GM18498 (cell line): ENCODE results near the gene MOB3B.
A peak's percentile ranks its signal among the peaks of the same experiment; 100 is the strongest.
"Not testable (repeated sequence)": the region's sequence is repeated elsewhere in the genome, so short reads cannot be mapped to it uniquely, and the experiment has no call there.

Source experiments
- ATAC-seq: cut with Tn5 transposase; IDR thresholded peaks from one replicate; pipeline ENCODE4 v1.9.1; 2021; ENCODE audit warnings: mild to moderate bottlenecking, moderate library complexity; ENCODE audit not compliant: unreplicated experiment

MOB3B gene

GRCh38 chr9:27426511-27427271 lies 102.9 kb downstream of the MOB3B start:
- no peak for ATAC-seq

- peak; percentile 50 for ATAC-seq
These were observed 103.6 kb downstream of the MOB3B start for GRCh38 chr9:27425827-27426510.

DNA sequence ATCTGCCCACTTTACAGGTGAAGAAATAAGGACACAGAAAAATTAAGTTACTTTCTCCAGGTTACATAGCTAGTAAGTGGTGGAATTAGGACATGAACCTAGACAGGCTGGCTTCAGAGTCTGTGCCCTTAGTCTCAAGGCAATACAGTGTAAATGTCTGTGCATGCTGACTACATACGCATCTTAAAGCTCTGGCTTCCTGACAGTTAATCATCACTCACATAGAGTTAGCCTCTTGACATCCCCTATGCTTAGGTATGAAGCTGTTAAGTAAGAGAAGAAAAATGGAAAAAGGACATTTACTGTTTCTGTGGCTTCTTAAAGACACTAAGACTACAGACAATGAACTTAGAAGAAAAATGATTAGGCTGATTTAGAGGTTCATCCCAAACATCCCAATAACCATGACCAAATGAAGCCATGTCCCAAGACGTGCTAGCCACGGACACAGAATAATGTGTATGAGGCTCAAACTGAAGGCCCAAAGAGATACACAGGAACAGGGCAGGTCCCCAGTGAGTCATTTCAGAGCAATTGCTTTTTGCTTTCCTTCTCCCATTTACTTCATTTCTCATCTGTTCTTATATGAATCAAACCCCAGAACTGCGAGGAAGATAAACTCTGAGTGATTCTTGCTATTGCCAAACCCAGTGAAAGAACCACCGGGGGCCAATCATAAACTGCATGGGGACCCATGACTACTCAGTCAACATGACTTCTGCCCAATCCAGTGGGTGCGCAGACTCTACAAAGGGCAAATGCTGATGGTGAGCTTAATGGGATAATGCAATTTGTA lies 105.5 kb downstream of the MOB3B start:
- ATAC-seq = no peak

DNA sequence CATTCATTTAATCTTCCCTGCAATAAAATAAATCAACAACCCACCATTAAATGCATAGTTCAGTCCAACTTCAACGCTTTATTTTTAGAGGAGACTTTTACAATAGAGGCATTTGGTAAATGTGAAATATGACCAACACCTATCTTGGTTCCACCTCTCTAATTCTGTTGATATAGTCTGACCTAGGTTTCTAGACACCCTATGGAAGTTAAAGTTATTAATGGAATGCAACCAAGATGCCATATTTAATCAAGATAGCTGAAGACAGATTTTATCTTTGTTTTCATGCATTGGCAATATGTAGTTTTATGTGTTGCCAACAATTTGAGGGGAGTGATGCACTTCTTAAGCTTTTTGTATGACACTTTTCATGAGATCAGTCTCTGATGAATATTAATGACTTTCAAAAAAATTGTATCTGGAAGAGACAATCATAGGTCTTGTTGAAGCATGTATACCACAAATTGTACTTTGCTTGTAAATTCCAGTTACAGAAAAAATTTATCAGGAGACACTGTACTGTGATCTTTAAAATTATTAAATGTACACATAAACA lies 107.3 kb downstream of the MOB3B start:
- no peak for ATAC-seq

DNA sequence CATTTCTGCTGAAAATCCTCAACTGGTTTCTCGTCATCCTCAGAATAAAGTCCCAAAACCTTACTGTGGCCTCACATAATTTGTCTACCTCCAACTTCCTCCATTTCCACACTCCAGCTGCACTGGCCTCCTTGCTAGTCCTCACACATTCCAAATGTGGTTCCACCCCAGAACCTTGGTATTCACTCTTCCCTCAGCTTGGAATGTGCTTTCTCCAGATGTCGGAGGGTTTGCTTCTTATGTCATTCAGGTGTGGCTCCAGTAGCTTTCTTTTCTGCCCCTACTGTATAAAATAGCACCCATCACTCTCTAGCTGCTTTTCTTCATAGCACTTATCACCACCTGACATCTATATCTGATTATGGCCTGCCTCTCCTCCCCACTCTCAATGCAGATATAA lies 108.0 kb downstream of the MOB3B start:
- no peak for ATAC-seq

- not testable (repeated sequence) for ATAC-seq
These were observed 110.1 kb downstream of the MOB3B start for GRCh38 chr9:27419558-27419957.

DNA sequence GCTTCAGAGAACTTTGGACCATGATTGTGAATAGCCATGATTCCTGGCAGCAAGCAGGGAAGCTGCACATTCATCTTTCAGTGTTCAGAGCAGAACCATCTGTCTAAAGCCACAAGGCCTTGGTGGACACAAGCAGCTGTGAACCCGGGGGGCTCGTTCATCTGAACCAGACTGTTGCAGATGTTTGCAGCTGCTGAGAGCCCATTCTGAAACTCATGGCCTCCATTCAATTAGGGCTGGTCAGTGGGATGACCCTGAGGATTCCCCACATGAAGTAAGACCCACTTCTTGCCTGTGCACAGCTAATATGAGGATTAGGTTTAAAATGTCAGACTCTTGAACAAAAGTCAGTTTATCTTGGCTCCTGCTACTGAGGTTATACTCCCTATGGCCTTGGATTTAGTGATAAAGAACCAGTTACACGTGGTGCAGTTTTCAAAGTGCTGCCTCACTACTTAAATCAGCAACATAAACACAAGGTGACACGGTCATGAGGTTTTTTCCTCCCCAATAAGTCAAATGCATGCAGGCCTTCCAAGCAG lies 115.3 kb downstream of the MOB3B start:
- no peak for ATAC-seq

GRCh38 chr9:27413511-27414219 lies 115.9 kb downstream of the MOB3B start:
- ATAC-seq = no peak

GRCh38 chr9:27412963-27413362 lies 116.7 kb downstream of the MOB3B start:
- ATAC-seq = no peak

GRCh38 chr9:27412081-27412480 lies 117.5 kb downstream of the MOB3B start:
- no peak for ATAC-seq

- ATAC-seq = no peak
These were observed 121.1 kb downstream of the MOB3B start for GRCh38 chr9:27408482-27408881.

DNA sequence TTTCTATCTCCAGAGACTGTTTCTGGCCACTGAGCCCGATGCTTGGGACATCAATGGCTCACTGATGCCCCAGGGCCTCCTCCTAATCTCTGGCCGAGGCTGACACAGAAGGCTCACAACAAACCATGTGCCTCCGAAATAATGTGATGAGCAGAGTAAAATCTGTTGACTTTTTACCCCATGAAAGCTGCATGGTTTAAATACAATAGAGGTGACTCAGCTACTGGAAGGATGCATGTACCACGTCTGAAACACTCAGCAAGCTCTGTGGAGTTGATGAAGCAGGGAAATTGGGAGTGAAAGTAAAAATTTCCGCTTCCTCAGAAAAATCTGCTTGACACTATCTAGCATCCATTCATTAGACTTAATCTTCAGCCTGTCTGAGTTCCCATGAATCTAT lies 121.6 kb downstream of the MOB3B start:
- ATAC-seq = no peak

- no peak for ATAC-seq
These were observed 122.1 kb downstream of the MOB3B start for GRCh38 chr9:27407491-27407890.

- ATAC-seq = no peak
These were observed 125.0 kb downstream of the MOB3B start for GRCh38 chr9:27404661-27405060.

DNA sequence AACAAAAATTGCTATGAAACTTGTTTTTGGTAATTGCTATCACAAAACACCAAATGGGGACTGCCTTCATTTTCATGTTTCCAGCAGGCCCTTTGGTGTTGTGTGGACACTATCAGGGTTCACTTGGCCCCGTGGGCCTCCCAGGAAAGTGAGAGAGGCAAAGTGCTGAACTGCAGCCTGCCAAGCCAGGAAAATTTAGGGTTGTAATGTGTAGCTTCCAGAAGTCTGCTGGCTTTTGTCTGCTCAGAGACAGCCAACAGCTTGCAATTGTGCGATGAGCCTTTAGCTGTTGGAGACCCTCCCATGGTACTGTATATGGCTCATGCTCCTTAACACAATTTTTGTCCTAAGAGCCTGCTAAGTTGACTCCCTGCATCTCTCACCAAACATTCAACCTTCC lies 127.0 kb downstream of the MOB3B start:
- ATAC-seq = no peak

DNA sequence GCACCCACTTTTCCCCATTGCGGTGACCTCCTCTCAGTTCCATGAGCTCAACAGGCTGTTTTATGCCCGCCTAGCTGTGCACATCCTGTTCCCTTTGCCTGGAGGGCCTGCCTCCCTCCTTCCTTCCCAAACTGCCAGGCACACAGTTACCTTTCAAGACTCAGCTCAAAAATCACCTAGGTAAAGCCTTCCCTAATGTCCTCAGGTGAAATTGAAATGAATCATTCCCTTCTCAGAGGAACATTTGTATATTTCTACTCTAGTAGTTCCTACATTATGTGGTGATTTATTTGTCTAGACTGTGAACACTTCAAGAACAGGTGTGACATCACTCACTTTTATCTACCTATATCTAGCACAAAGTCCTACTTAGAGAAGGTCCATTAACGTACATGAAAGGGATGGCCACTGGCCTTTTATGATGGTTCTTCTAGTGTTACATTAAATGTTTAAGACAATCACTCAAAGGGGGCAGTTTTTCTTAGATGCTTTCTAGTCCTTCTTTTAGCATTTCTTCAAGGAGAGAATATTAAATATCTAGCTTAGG lies 129.2 kb downstream of the MOB3B start:
- no peak for ATAC-seq

- no peak for ATAC-seq
These were observed 130.5 kb downstream of the MOB3B start for GRCh38 chr9:27398982-27399653.

GRCh38 chr9:27396495-27396894 lies 133.1 kb downstream of the MOB3B start:
- no peak for ATAC-seq

GRCh38 chr9:27395484-27395921 lies 134.1 kb downstream of the MOB3B start:
- no peak for ATAC-seq

DNA sequence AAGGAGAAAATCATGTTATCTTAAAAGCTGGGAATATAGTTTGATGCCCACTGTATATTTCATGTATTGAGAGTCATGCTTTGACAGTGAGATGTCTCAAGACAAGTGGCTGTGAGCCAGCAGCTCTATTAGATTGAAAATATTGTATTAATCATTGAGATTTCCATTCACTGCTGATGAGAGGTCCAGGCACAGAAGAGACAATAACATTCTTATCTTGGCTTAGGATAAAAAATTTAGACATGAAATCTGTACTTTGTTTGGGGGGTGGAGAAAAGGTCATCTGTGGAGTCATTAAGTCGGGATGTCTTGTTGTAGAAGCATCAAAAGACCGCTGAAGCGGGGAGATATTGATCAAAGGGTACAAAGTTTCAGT lies 134.8 kb downstream of the MOB3B start:
- ATAC-seq = no peak
